PC-9 (cell line): ENCODE results near the gene KLHL42.

ENCODE experiments used
- EZH2 ChIP-seq: fragments of 200-600 bp; sonication (generic); IDR thresholded peaks from 2 replicates; pipeline ENCODE4 v1.8.0; 2017; ENCODE audit warnings: antibody characterized with exemption, low read depth
- TF ChIP-seq, protein P1 (sequence below): fragments of 200-600 bp; sonication (generic); conservative IDR thresholded peaks from 2 replicates; pipeline ENCODE4 v1.6.1; 2017; ENCODE audit warnings: mixed run types, antibody characterized with exemption, mild to moderate bottlenecking, moderate library complexity

DNA sequence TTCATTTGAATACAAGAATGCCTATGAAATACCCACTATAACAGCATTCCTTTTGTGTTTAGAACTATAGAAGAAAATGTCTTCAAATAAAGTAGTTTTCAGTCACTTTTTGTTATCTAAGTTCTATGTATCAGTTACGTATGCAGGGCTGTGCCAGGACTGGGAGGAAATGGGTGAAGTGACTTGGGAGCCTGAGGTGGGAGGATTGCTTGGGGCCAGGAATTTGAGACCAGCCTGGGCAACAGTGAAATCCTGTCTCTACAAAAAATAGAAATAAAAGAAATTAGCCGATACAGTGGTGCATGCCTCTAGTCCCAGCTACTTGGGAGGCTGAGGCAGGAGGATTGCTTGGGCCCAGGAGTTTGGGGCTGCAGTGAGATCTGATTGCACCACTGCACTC lies 22.9 kb downstream of the KLHL42 start:
- TF ChIP-seq, protein P1, sequence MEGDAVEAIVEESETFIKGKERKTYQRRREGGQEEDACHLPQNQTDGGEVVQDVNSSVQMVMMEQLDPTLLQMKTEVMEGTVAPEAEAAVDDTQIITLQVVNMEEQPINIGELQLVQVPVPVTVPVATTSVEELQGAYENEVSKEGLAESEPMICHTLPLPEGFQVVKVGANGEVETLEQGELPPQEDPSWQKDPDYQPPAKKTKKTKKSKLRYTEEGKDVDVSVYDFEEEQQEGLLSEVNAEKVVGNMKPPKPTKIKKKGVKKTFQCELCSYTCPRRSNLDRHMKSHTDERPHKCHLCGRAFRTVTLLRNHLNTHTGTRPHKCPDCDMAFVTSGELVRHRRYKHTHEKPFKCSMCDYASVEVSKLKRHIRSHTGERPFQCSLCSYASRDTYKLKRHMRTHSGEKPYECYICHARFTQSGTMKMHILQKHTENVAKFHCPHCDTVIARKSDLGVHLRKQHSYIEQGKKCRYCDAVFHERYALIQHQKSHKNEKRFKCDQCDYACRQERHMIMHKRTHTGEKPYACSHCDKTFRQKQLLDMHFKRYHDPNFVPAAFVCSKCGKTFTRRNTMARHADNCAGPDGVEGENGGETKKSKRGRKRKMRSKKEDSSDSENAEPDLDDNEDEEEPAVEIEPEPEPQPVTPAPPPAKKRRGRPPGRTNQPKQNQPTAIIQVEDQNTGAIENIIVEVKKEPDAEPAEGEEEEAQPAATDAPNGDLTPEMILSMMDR = no peak
- TF ChIP-seq EZH2 = no peak
